Central memory CD4-positive, alpha-beta T cell (primary cell): ENCODE results near the gene MALL.
"Not testable (repeated sequence)": the region's sequence is repeated elsewhere in the genome, so short reads cannot be mapped to it uniquely, and the experiment has no call there.

Experiments used
- DNase-seq: peaks from one replicate; pipeline ENCODE4 v3.0.0; 2022

Gene MALL

GRCh38 chr2:110049769-110050168, 65.9 kb downstream of the MALL start:
- DNase-seq: not testable (repeated sequence)

GRCh38 chr2:110048255-110049197, 67.1 kb downstream of the MALL start:
- not testable (repeated sequence) for DNase-seq

GRCh38 chr2:110047225-110047624, 68.4 kb downstream of the MALL start:
- DNase-seq: not testable (repeated sequence)

- not testable (repeated sequence) for DNase-seq
These were observed 73.5 kb downstream of the MALL start for GRCh38 chr2:110041941-110042660.

GRCh38 chr2:110037336-110037735, 78.3 kb downstream of the MALL start:
- not testable (repeated sequence) for DNase-seq

GRCh38 chr2:110035384-110035783, 80.2 kb downstream of the MALL start:
- DNase-seq: not testable (repeated sequence)

GRCh38 chr2:110034935-110035334, 80.7 kb downstream of the MALL start:
- not testable (repeated sequence) for DNase-seq
